Naive B cell (primary cell): ENCODE measurements around the gene SNX8. TPM values are rescaled to one million over a fixed set of nuclear protein-coding genes. Genes with fewer than 3 reads are reported as not detected.

ENCODE experiments used
- ATAC-seq, 2 donors: fragments of 150-1000 bp; cut with Tn5 transposase; 2 replicates each; pipeline ENCODE4 v1.10.0; 2021; ENCODE audit warnings: low read depth in 2 of 2, mild to moderate bottlenecking in 2 of 2, moderate library complexity in 2 of 2
- DNase-seq: peaks from one replicate; pipeline ENCODE4 v3.0.0; 2022
- H3K27ac Mint-ChIP-seq, 6 donors: one replicate each; pipeline ENCODE4 v1.8.0; 2020 to 2022; ENCODE audit warnings: mild to moderate bottlenecking in 6 of 6, mixed read lengths in 6 of 6, moderate library complexity in 5 of 6, inconsistent platforms in 2 of 6
- H3K27me3 Mint-ChIP-seq, 3 donors: one replicate each; pipeline ENCODE4 v1.8.0; 2021 to 2022; ENCODE audit warnings: mixed read lengths in 3 of 3, mild to moderate bottlenecking in 1 of 3
- H3K36me3 Mint-ChIP-seq, 2 donors: one replicate each; pipeline ENCODE4 v1.8.0; 2020 to 2022; ENCODE audit warnings: mixed read lengths in 2 of 2, inconsistent platforms in 1 of 2, mild to moderate bottlenecking in 1 of 2
- H3K4me1 Mint-ChIP-seq, 3 donors: one replicate each; pipeline ENCODE4 v1.8.0; 2020 to 2022; ENCODE audit warnings: mixed read lengths in 3 of 3, inconsistent platforms in 1 of 3, mild to moderate bottlenecking in 1 of 3, moderate library complexity in 1 of 3
- H3K4me3 Mint-ChIP-seq, 8 donors: one replicate each; pipeline ENCODE4 v1.8.0; 2020 to 2022; ENCODE audit warnings: mild to moderate bottlenecking in 8 of 8, mixed read lengths in 8 of 8, moderate library complexity in 8 of 8, inconsistent platforms in 2 of 8
- H3K9me3 Mint-ChIP-seq, 7 donors: one replicate each; pipeline ENCODE4 v1.8.0; 2020 to 2022; ENCODE audit warnings: mixed read lengths in 7 of 7, mild to moderate bottlenecking in 5 of 7, inconsistent platforms in 2 of 7, moderate library complexity in 1 of 7
- polyA plus RNA-seq, 6 donors: library from polyadenylated mRNA; unstranded; fragments of 300-500 nt; fragmentation: Illumina TruSeq; gene quantifications; one replicate each; pipeline ENCODE4 v1.2.3, GENCODE V29; 2021; ENCODE audit warnings: low read depth in 6 of 6

SNX8 gene
- polyA plus RNA-seq, 6 donors from 2014 or later: 74.2 to 107 (median 96.2) TPM

DNA sequence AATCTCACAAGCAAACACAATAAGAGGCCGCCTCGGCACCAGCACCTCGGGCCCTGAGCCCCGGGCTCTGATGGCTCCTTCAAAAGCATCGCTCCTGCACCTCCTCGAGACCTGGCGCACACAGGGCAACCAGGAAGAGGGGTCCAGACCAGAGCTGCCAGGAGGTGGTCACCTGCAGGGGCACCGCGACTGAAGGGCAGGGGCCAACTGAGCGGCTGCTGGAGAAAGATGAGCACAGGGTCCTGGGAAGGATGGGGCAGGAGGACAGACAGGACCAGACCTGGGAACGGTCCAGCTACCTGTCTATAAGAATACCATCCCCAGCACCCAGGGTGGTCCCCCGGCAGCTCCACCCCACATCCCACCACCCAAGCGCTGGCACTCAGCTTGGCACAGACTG lies 102.3 kb downstream of the SNX8 start:
- H3K4me1 Mint-ChIP-seq: peaks cover 0 to 5% (median 4%) of the 10 kb centered on the region in 3 donors
- no peaks in the 10 kb centered on the region for H3K27me3 Mint-ChIP-seq
- DNase-seq (no peak), ATAC-seq (no peak)
- no peaks in the 10 kb centered on the region for H3K9me3 Mint-ChIP-seq
- no peak overlapping the region for H3K4me3 Mint-ChIP-seq
- peaks cover 11 to 29% of the 10 kb centered on the region in 2 donors for H3K36me3 Mint-ChIP-seq
- peak overlapping the region in 1 of 6 donors; percentile 57 for H3K27ac Mint-ChIP-seq

DNA sequence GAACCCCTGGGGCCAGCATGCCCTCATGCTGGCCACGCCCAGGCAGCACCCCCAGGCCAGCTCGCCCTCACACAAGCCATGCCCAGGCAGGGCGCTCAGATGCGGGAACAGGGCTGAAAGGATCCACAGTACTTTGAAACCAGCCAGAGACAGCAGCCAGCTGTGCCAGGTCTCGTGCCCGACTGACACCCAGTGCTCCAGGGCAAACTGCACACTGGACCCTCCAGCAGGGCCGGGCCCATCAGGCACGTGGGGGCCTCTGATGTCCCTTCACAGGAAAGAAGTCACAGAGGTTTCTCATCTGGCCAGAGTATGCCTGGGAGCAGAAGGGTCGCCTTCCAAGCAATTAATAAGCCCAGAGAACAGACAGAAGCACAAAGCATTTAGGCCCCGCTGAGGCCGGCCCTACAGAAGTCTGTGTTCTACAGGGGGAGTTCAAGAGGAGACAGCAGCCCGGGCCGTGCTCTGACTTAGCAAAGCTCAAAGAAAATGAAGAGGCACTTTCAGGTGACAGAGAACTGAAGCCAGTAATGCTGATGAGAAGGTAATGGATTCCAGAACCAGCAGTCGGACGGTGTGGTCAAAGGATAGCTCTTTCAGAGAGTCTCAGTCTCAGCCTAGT lies 102.9 kb downstream of the SNX8 start:
- H3K36me3 Mint-ChIP-seq: peaks cover 11 to 28% of the 10 kb centered on the region in 2 donors

GRCh38 chr7:2210551-2211258 lies 103.5 kb downstream of the SNX8 start:
- H3K27me3 Mint-ChIP-seq: no peaks in the 10 kb centered on the region
- H3K27ac Mint-ChIP-seq: peak overlapping the region in 1 of 6 donors; percentile 42
- H3K4me3 Mint-ChIP-seq: no peak overlapping the region
- H3K9me3 Mint-ChIP-seq: no peaks in the 10 kb centered on the region
- DNase-seq (no peak), ATAC-seq (no peak)
- H3K36me3 Mint-ChIP-seq: peaks cover 11 to 21% of the 10 kb centered on the region in 2 donors
- H3K4me1 Mint-ChIP-seq: peaks cover 0 to 5% (median 4%) of the 10 kb centered on the region in 3 donors

More for the DNA sequence above, 102.9 kb downstream of the SNX8 start:
- no peaks in the 10 kb centered on the region for H3K27me3 Mint-ChIP-seq
- DNase-seq (no peak), ATAC-seq (no peak)
- no peaks in the 10 kb centered on the region for H3K9me3 Mint-ChIP-seq
- peaks cover 0 to 5% (median 4%) of the 10 kb centered on the region in 3 donors for H3K4me1 Mint-ChIP-seq
- peak overlapping the region in 1 of 6 donors; percentile 57 for H3K27ac Mint-ChIP-seq
- H3K4me3 Mint-ChIP-seq: no peak overlapping the region

DNA sequence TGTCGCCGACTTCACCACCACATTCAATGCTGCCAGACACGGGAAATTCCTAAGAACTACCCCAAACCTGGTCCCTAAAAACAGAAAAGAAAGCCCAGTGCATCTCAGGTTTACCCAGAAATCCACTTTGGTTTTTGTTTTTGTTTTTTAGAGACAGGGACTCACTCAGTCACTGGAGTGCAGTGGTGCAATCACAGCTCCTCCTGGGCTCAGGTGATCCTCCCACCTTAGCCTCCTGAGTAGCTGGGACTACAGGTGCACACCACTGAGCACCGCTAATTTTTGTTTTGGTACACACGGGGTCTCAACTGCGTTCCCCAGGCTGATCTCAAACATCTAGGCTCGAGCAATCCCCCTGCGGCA lies 104.3 kb downstream of the SNX8 start:
- no peak for DNase-seq
- Mint-ChIP-seq H3K4me1 (peaks cover 0 to 6% (median 4%) of the 10 kb centered on the region in 3 donors), H3K9me3 (no peaks in the 10 kb centered on the region), H3K4me3 (no peak overlapping the region), H3K27ac (peak overlapping the region in 3 of 6 donors; percentile 8 to 79 (median 61)), H3K36me3 (peaks cover 11 to 17% of the 10 kb centered on the region in 2 donors), H3K27me3 (no peaks in the 10 kb centered on the region)
- peak in 1 of 2 donors; percentile 26 for ATAC-seq

DNA sequence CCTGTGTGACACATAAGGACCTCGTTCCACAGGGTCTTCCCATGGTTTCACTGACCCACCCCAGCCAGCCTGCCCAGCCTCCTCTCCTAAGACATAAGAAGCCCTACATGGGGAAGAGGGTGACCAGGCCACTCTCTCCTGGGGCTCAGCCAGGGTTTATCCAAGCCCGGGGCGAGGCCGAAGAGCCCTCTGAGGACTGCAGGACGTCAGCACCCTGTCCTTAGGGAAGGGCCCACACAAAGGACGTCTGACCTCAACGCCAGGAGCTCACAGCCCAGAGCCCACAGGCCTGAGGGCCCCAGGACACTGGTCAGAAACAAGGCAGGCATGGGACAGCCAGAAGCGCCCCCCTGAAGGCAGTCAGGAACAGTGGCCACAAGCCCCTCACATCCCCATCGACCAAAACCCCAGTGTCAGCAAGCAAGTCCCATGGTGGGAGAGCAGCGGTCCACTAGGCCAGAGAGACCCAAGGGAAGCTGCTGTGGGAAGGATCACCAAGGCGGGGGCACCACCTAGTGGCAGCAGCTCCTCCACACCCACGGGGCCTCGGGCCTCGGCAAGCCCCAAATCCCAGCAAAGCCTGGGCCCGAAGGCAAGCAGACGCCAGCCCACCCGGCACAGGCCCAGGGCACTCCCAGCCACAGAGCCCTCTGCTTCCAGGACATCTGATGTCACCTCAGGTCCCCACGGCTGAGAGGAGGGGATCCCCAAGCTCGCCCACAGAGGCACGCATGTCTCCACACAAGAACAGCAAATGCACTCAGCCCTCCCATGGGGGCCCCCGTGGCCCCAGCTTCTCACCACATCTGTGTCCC lies 104.9 kb downstream of the SNX8 start:
- Mint-ChIP-seq H3K27ac (peak overlapping the region in 4 of 6 donors; percentile 8 to 79 (median 40)), H3K27me3 (no peaks in the 10 kb centered on the region)
- DNase-seq: peak; percentile 42

DNA sequence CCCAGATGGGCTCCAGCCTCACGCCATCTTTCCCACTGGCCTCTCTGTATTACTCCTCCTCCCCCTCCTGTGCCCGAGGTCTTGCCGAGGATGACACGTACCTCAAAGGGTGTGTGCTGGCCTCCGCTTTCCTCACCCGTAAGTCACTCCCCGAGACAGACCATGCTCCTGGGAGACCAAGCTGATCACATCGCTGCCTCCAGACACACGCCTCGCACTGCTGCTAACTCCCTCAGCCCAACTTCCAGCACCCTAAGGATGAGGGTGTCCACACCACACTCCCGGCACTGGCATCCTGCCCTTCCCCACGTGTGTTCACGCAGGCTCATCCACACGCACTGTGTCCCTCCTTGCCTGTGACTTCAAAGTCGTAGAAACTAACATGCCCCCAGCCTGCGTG lies 105.5 kb downstream of the SNX8 start:
- Mint-ChIP-seq H3K27me3 (no peaks in the 10 kb centered on the region), H3K4me1 (peaks cover 6 to 16% (median 9%) of the 10 kb centered on the region in 3 donors), H3K9me3 (no peaks in the 10 kb centered on the region), H3K4me3 (no peak overlapping the region), H3K27ac (peak overlapping the region in 1 of 6 donors; percentile 8), H3K36me3 (peaks cover 7 to 11% of the 10 kb centered on the region in 2 donors)
- no peak for DNase-seq
- ATAC-seq: no peak

More for the DNA sequence above, 104.9 kb downstream of the SNX8 start:
- ATAC-seq: peak; percentile 64 to 78
- Mint-ChIP-seq H3K36me3 (peaks cover 11 to 17% of the 10 kb centered on the region in 2 donors), H3K4me1 (peaks cover 2 to 10% (median 4%) of the 10 kb centered on the region in 3 donors), H3K4me3 (no peak overlapping the region), H3K9me3 (no peaks in the 10 kb centered on the region)

GRCh38 chr7:2205036-2205780 lies 109.0 kb downstream of the SNX8 start:
- ATAC-seq: no peak
- no peaks in the 10 kb centered on the region for H3K27me3 Mint-ChIP-seq
- H3K27ac Mint-ChIP-seq: peak overlapping the region in 4 of 6 donors; percentile 42 to 83 (median 50)
- peaks cover 7 to 26% (median 13%) of the 10 kb centered on the region in 3 donors for H3K4me1 Mint-ChIP-seq
- H3K9me3 Mint-ChIP-seq: no peaks in the 10 kb centered on the region
- H3K36me3 Mint-ChIP-seq: peaks cover 0 to 3% of the 10 kb centered on the region in 2 donors
- DNase-seq: no peak
- H3K4me3 Mint-ChIP-seq: no peak overlapping the region

- peaks cover 9 to 26% (median 13%) of the 10 kb centered on the region in 3 donors for H3K4me1 Mint-ChIP-seq
- ATAC-seq (no peak), DNase-seq (no peak)
- no peaks in the 10 kb centered on the region for H3K27me3 Mint-ChIP-seq
- peaks cover 0 to 7% of the 10 kb centered on the region in 2 donors for H3K36me3 Mint-ChIP-seq
- H3K4me3 Mint-ChIP-seq: no peak overlapping the region
- H3K27ac Mint-ChIP-seq: peak overlapping the region in 3 of 6 donors; percentile 20 to 67 (median 43)
- H3K9me3 Mint-ChIP-seq: no peaks in the 10 kb centered on the region
Measured at GRCh38 chr7:2204446-2204845, 109.8 kb downstream of the SNX8 start.

- Mint-ChIP-seq H3K9me3 (no peaks in the 10 kb centered on the region), H3K27me3 (no peaks in the 10 kb centered on the region), H3K4me1 (peaks cover 9 to 23% (median 13%) of the 10 kb centered on the region in 3 donors), H3K27ac (peak overlapping the region in 2 of 6 donors; percentile 33 to 89), H3K4me3 (no peak overlapping the region), H3K36me3 (peaks cover 0 to 7% of the 10 kb centered on the region in 2 donors)
- ATAC-seq (peak; percentile 43 to 55), DNase-seq (no peak)
Measured at GRCh38 chr7:2203766-2204300, 110.4 kb downstream of the SNX8 start.

DNA sequence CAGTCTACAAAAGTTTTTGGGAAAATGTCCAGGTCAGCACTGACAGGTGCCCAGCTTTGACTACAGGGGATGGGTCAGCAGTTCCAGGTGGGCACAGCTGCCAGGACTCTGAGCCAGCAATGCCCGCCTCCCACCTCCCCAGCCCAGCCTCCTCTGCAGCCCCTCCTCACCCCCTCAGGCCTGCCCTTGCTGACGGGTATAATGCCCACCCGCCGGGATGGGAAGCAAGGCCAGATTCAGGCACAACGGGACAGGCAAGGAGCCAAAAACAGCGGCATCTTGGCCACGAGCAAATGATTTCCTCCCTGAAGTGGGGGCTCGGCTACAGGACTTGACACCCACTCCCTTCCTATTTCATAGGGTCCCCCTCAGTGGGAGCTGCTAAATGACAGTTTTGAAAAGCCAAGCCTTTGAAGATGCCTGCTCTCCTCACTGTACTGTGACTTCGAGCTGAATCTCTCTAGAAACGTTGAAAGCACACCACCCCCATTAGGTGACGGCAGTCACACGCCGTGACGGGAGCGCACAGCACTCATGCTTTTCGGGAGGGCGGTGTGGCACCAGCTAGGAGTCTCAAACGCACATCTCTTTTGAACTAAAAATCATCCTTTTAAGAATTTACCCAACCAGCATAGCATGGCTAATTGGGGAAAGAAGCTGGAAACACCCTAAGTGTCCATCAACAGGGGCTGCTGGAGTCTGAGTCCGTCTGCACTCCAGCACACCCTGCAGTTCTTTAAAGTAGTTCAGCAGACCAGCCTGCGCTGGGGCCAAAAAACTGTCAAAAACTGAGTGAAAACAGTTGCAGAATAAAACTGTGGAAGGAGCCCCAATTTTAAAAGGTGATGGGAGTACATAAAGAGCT lies 111.1 kb downstream of the SNX8 start:
- peaks cover 0 to 7% of the 10 kb centered on the region in 2 donors for H3K36me3 Mint-ChIP-seq
- peaks cover 9 to 21% (median 13%) of the 10 kb centered on the region in 3 donors for H3K4me1 Mint-ChIP-seq
- ATAC-seq (no peak), DNase-seq (no peak)
- no peaks in the 10 kb centered on the region for H3K27me3 Mint-ChIP-seq
- no peak overlapping the region for H3K4me3 Mint-ChIP-seq
- peak overlapping the region in 2 of 6 donors; percentile 33 to 66 for H3K27ac Mint-ChIP-seq
- H3K9me3 Mint-ChIP-seq: no peaks in the 10 kb centered on the region

GRCh38 chr7:2202361-2202761 lies 111.9 kb downstream of the SNX8 start:
- H3K27me3 Mint-ChIP-seq: no peaks in the 10 kb centered on the region
- DNase-seq (no peak), ATAC-seq (no peak)
- no peaks in the 10 kb centered on the region for H3K9me3 Mint-ChIP-seq
- H3K36me3 Mint-ChIP-seq: peaks cover 0 to 11% of the 10 kb centered on the region in 2 donors
- no peak overlapping the region for H3K27ac Mint-ChIP-seq
- no peak overlapping the region for H3K4me3 Mint-ChIP-seq
- H3K4me1 Mint-ChIP-seq: peaks cover 13 to 23% (median 13%) of the 10 kb centered on the region in 3 donors
